ENCODE measurements around the gene OR51B5.

- TF ChIP-seq POLR2A (IDR thresholded peaks at IDR 0.05), result no peak
- TF ChIP-seq CTCF (IDR thresholded peaks at IDR 0.05), result no peak
- TF ChIP-seq POLR2AphosphoS5 (IDR thresholded peaks at IDR 0.05), result no peak
These were observed 5.3 kb upstream of the OR51B5 start for GRCh38 chr11:5348551-5349194.

All from suprapubic skin (tissue), 4 donors.